ENCODE data around the gene LRIT2. TPM values are rescaled to one million over a fixed set of nuclear protein-coding genes. Genes with fewer than 3 reads are reported as not detected.

LRIT2 gene
- total RNA-seq, 2 experiments from 2014 or later = not detected

- intact Hi-C loops (cut with micrococcal nuclease; ENCODE audit: unreplicated experiment) = loop anchor here (2.0 kb wide), 1 partner anchor 43 kb away; no protein-coding TSS in a partner anchor
- no peak overlapping the region for H3K27ac ChIP-seq (ENCODE audit: low read depth, low read length, poor library complexity, severe bottlenecking)
- no peaks in the 10 kb centered on the region for H3K9me2 ChIP-seq (ENCODE audit: insufficient read depth, low read length)
- H3K4me3 ChIP-seq (ENCODE audit: low read depth, low read length, poor library complexity, severe bottlenecking) = no peak overlapping the region
- no peaks in the 10 kb centered on the region for H3K36me3 ChIP-seq (ENCODE audit: insufficient read depth, low read length)
- H3K9me3 ChIP-seq (ENCODE audit: low read length) = no peaks in the 10 kb centered on the region
- H3K4me2 ChIP-seq (ENCODE audit: low read length) = no peak overlapping the region
- no peaks in the 10 kb centered on the region for H3K79me2 ChIP-seq (ENCODE audit: insufficient read depth, low read depth, low read length)
- no TSS peak for BruUV-seq (replicated peaks)
- no peaks in the 10 kb centered on the region for H4K20me1 ChIP-seq (ENCODE audit: insufficient read depth, low read length)
- TF ChIP-seq, protein P1, sequence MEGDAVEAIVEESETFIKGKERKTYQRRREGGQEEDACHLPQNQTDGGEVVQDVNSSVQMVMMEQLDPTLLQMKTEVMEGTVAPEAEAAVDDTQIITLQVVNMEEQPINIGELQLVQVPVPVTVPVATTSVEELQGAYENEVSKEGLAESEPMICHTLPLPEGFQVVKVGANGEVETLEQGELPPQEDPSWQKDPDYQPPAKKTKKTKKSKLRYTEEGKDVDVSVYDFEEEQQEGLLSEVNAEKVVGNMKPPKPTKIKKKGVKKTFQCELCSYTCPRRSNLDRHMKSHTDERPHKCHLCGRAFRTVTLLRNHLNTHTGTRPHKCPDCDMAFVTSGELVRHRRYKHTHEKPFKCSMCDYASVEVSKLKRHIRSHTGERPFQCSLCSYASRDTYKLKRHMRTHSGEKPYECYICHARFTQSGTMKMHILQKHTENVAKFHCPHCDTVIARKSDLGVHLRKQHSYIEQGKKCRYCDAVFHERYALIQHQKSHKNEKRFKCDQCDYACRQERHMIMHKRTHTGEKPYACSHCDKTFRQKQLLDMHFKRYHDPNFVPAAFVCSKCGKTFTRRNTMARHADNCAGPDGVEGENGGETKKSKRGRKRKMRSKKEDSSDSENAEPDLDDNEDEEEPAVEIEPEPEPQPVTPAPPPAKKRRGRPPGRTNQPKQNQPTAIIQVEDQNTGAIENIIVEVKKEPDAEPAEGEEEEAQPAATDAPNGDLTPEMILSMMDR (conservative IDR thresholded peaks at IDR 0.05; ENCODE audit: low read length) = peak; percentile 63
- TF ChIP-seq EZH2phosphoT487 (IDR thresholded peaks at IDR 0.05; ENCODE audit: borderline replicate concordance, low read depth, low read length) = no peak
- H3K4me1 ChIP-seq (ENCODE audit: insufficient read depth, low read length, poor library complexity, severe bottlenecking) = no peaks in the 10 kb centered on the region
- H2AFZ ChIP-seq (ENCODE audit: low read length) = no peak overlapping the region
- CTCF ChIA-PET (ENCODE audit: unreplicated experiment) = no interaction called here
- peak; percentile 23 for DNase-seq (ENCODE audit: low spot score)
- POLR2A ChIA-PET = no interaction called here
Measured at GRCh38 chr10:84204122-84204521, 21.2 kb downstream of the LRIT2 start.

DNA sequence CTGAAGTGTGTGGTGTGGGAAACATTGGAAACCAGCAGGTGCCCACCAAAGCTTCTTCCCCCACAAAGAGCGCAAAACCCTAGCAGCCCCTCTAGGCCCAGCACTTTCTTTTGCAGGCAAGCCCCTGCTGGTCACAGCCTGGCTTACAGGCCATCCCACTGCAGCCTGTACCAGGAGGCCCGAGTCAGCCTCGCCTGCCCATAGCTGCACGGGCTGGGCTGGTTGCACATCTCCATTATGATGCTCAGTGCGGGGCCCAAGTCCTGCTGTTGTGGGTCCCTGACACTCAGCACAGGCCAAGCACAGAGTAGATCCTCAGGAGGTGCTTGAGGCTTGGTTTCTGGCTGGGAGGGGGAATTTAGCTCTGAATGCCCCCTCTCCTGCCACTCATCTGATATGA, 23.0 kb downstream of the LRIT2 start:
- Histone ChIP-seq H2AFZ (ENCODE audit: low read length) (no peak overlapping the region), H3K4me3 (ENCODE audit: low read depth, low read length, poor library complexity, severe bottlenecking) (no peak overlapping the region), H4K20me1 (ENCODE audit: insufficient read depth, low read length) (no peaks in the 10 kb centered on the region), H3K27ac (ENCODE audit: low read depth, low read length, poor library complexity, severe bottlenecking) (no peak overlapping the region), H3K4me1 (ENCODE audit: insufficient read depth, low read length, poor library complexity, severe bottlenecking) (no peaks in the 10 kb centered on the region), H3K9me3 (ENCODE audit: low read length) (no peaks in the 10 kb centered on the region), H3K9me2 (ENCODE audit: insufficient read depth, low read length) (no peaks in the 10 kb centered on the region), H3K4me2 (ENCODE audit: low read length) (no peak overlapping the region), H3K36me3 (ENCODE audit: insufficient read depth, low read length) (no peaks in the 10 kb centered on the region), H3K79me2 (ENCODE audit: insufficient read depth, low read depth, low read length) (no peaks in the 10 kb centered on the region)
- CTCF ChIA-PET (ENCODE audit: unreplicated experiment) = interaction anchor here (1.2 kb wide), 1 partner anchor 35 kb away, joined by 3 read pairs; no protein-coding TSS in a partner anchor
- no peak for DNase-seq (ENCODE audit: low spot score)
- intact Hi-C loops (cut with micrococcal nuclease; ENCODE audit: unreplicated experiment) = no loop called here
- POLR2A ChIA-PET = interaction anchor here (1.0 kb wide), 1 partner anchor 53 kb away, joined by 6 read pairs; no protein-coding TSS in a partner anchor
- no TSS peak for BruUV-seq (replicated peaks)
- TF ChIP-seq, protein P1 (conservative IDR thresholded peaks at IDR 0.05; ENCODE audit: low read length) = no peak
- no peak for TF ChIP-seq EZH2phosphoT487 (IDR thresholded peaks at IDR 0.05; ENCODE audit: borderline replicate concordance, low read depth, low read length)

- H3K36me3 ChIP-seq (ENCODE audit: insufficient read depth, low read length) = no peaks in the 10 kb centered on the region
- H3K4me1 ChIP-seq (ENCODE audit: insufficient read depth, low read length, poor library complexity, severe bottlenecking) = no peaks in the 10 kb centered on the region
- H4K20me1 ChIP-seq (ENCODE audit: insufficient read depth, low read length) = no peaks in the 10 kb centered on the region
- no TSS peak for BruUV-seq (replicated peaks)
- no peak overlapping the region for H3K4me2 ChIP-seq (ENCODE audit: low read length)
- H3K79me2 ChIP-seq (ENCODE audit: insufficient read depth, low read depth, low read length) = no peaks in the 10 kb centered on the region
- no peak for DNase-seq (ENCODE audit: low spot score)
- H3K27ac ChIP-seq (ENCODE audit: low read depth, low read length, poor library complexity, severe bottlenecking) = no peak overlapping the region
- H3K4me3 ChIP-seq (ENCODE audit: low read depth, low read length, poor library complexity, severe bottlenecking) = no peak overlapping the region
- H2AFZ ChIP-seq (ENCODE audit: low read length) = no peak overlapping the region
- ChIA-PET POLR2A (no interaction called here), CTCF (ENCODE audit: unreplicated experiment) (interaction anchor here (1.2 kb wide), 1 partner anchor 35 kb away, joined by 3 read pairs; no protein-coding TSS in a partner anchor)
- H3K9me3 ChIP-seq (ENCODE audit: low read length) = no peaks in the 10 kb centered on the region
- TF ChIP-seq, protein P1 (conservative IDR thresholded peaks at IDR 0.05; ENCODE audit: low read length) = no peak
- no peak for TF ChIP-seq EZH2phosphoT487 (IDR thresholded peaks at IDR 0.05; ENCODE audit: borderline replicate concordance, low read depth, low read length)
- intact Hi-C loops (cut with micrococcal nuclease; ENCODE audit: unreplicated experiment) = no loop called here
- no peaks in the 10 kb centered on the region for H3K9me2 ChIP-seq (ENCODE audit: insufficient read depth, low read length)
Measured at GRCh38 chr10:84201682-84202081, 23.7 kb downstream of the LRIT2 start.
